HEK293 (cell line): ENCODE results near the gene KCNAB1.

ENCODE experiments used
- BCL11B ChIP-seq: fragments of 450-650 bp; formaldehyde crosslinking; IDR thresholded peaks from 2 replicates; pipeline ENCODE4 v1.5.1; 2016; ENCODE audit warnings: low read depth, missing biosample characterization, missing genetic modification characterization
- GLIS1 ChIP-seq: fragments of 450-650 bp; formaldehyde crosslinking; IDR thresholded peaks from 2 replicates; pipeline ENCODE4 v1.5.1; 2016; ENCODE audit warnings: missing biosample characterization, missing genetic modification characterization
- HOXD13 ChIP-seq: sonication (generic); formaldehyde crosslinking; IDR thresholded peaks from 2 replicates; pipeline ENCODE4 v1.8.0; 2022; ENCODE audit warnings: missing genetic modification reagents, borderline replicate concordance
- KLF1 ChIP-seq: fragments of 450-650 bp; formaldehyde crosslinking; IDR thresholded peaks from 2 replicates; pipeline ENCODE4 v1.5.1; 2016; ENCODE audit warnings: missing biosample characterization, missing genetic modification characterization
- KLF10 ChIP-seq: fragments of 450-650 bp; IDR thresholded peaks from 2 replicates; pipeline ENCODE4 v1.5.1; 2018; ENCODE audit warnings: missing biosample characterization, mild to moderate bottlenecking, missing genetic modification characterization
- SP2 ChIP-seq: fragments of 450-650 bp; formaldehyde crosslinking; IDR thresholded peaks from 2 replicates; pipeline ENCODE4 v1.5.1; 2016; ENCODE audit warnings: missing biosample characterization, missing genetic modification characterization
- SP3 ChIP-seq: fragments of 450-650 bp; formaldehyde crosslinking; IDR thresholded peaks from 2 replicates; pipeline ENCODE4 v1.5.1; 2016; ENCODE audit warnings: missing biosample characterization, missing genetic modification characterization
- ZBTB44 ChIP-seq: fragments of 450-650 bp; IDR thresholded peaks from 2 replicates; pipeline ENCODE4 v1.5.1; 2018; ENCODE audit warnings: missing biosample characterization, mild to moderate bottlenecking, missing genetic modification characterization
- ZBTB49 ChIP-seq: fragments of 450-650 bp; formaldehyde crosslinking; IDR thresholded peaks from 2 replicates; pipeline ENCODE4 v1.5.1; 2016; ENCODE audit warnings: missing biosample characterization, missing genetic modification characterization, low read depth
- ZEB2 ChIP-seq: fragments of 450-650 bp; formaldehyde crosslinking; IDR thresholded peaks from 2 replicates; pipeline ENCODE4 v1.5.1; 2016; ENCODE audit warnings: missing biosample characterization, missing genetic modification characterization
- ZNF10 ChIP-seq: fragments of 450-650 bp; formaldehyde crosslinking; IDR thresholded peaks from 2 replicates; pipeline ENCODE4 v1.5.1; 2017; ENCODE audit warnings: missing biosample characterization, missing genetic modification characterization
- ZNF132 ChIP-seq: fragments of 450-650 bp; formaldehyde crosslinking; IDR thresholded peaks from 2 replicates; pipeline ENCODE4 v1.5.1; 2017; ENCODE audit warnings: missing biosample characterization, missing genetic modification characterization, borderline replicate concordance
- ZNF184 ChIP-seq: fragments of 450-650 bp; IDR thresholded peaks from 2 replicates; pipeline ENCODE4 v1.5.1; 2018; ENCODE audit warnings: missing biosample characterization, mild to moderate bottlenecking, missing genetic modification characterization
- ZNF2 ChIP-seq: fragments of 450-650 bp; formaldehyde crosslinking; IDR thresholded peaks from 2 replicates; pipeline ENCODE4 v1.5.1; 2016; ENCODE audit warnings: missing biosample characterization, missing genetic modification characterization
- ZNF311 ChIP-seq: fragments of 450-650 bp; formaldehyde crosslinking; IDR thresholded peaks from 2 replicates; pipeline ENCODE4 v1.5.1; 2017; ENCODE audit warnings: missing biosample characterization, missing genetic modification characterization, borderline replicate concordance
- ZNF362 ChIP-seq: fragments of 450-650 bp; formaldehyde crosslinking; IDR thresholded peaks from 2 replicates; pipeline ENCODE4 v1.5.1; 2016; ENCODE audit warnings: missing biosample characterization, missing genetic modification characterization
- ZNF366 ChIP-seq: fragments of 450-650 bp; formaldehyde crosslinking; conservative IDR thresholded peaks from 2 replicates; pipeline ENCODE4 v1.5.1; 2016; ENCODE audit warnings: missing biosample characterization, missing genetic modification characterization
- ZNF394 ChIP-seq: fragments of 450-650 bp; formaldehyde crosslinking; IDR thresholded peaks from 2 replicates; pipeline ENCODE4 v1.5.1; 2016; ENCODE audit warnings: missing biosample characterization, missing genetic modification characterization, mild to moderate bottlenecking, moderate library complexity, borderline replicate concordance
- ZNF514 ChIP-seq: fragments of 450-650 bp; formaldehyde crosslinking; IDR thresholded peaks from 2 replicates; pipeline ENCODE4 v1.5.1; 2016; ENCODE audit warnings: missing biosample characterization, missing genetic modification characterization
- ZNF529 ChIP-seq: fragments of 450-650 bp; formaldehyde crosslinking; IDR thresholded peaks from 2 replicates; pipeline ENCODE4 v1.5.1; 2017; ENCODE audit warnings: missing genetic modification characterization, missing biosample characterization; ENCODE audit not compliant: insufficient replicate concordance
- ZNF530 ChIP-seq: fragments of 450-650 bp; formaldehyde crosslinking; IDR thresholded peaks from 2 replicates; pipeline ENCODE4 v1.5.1; 2016; ENCODE audit warnings: low read depth, missing biosample characterization, missing genetic modification characterization
- ZNF544 ChIP-seq: fragments of 450-650 bp; formaldehyde crosslinking; IDR thresholded peaks from 2 replicates; pipeline ENCODE4 v1.5.0; 2017; ENCODE audit warnings: missing biosample characterization, missing genetic modification characterization
- ZNF555 ChIP-seq: fragments of 450-650 bp; formaldehyde crosslinking; conservative IDR thresholded peaks from 2 replicates; pipeline ENCODE4 v1.5.1; 2017; ENCODE audit warnings: missing biosample characterization, mild to moderate bottlenecking, missing genetic modification characterization, inconsistent platforms
- ZNF585B ChIP-seq: fragments of 450-650 bp; formaldehyde crosslinking; IDR thresholded peaks from 2 replicates; pipeline ENCODE4 v1.5.1; 2016; ENCODE audit warnings: missing biosample characterization, missing genetic modification characterization
- ZNF600 ChIP-seq: fragments of 450-650 bp; formaldehyde crosslinking; IDR thresholded peaks from 2 replicates; pipeline ENCODE4 v1.5.1; 2016; ENCODE audit warnings: missing biosample characterization, missing genetic modification characterization
- ZNF670 ChIP-seq: fragments of 450-650 bp; formaldehyde crosslinking; IDR thresholded peaks from 2 replicates; pipeline ENCODE4 v1.5.1; 2016; ENCODE audit warnings: missing biosample characterization, missing genetic modification characterization, low read depth
- ZNF692 ChIP-seq: fragments of 450-650 bp; formaldehyde crosslinking; IDR thresholded peaks from 2 replicates; pipeline ENCODE4 v1.5.1; 2016; ENCODE audit warnings: missing biosample characterization, missing genetic modification characterization
- ZNF843 ChIP-seq: fragments of 450-650 bp; formaldehyde crosslinking; IDR thresholded peaks from 2 replicates; pipeline ENCODE4 v1.5.1; 2016; ENCODE audit warnings: missing biosample characterization, missing genetic modification characterization
- TF ChIP-seq, protein P1 (sequence below): IDR thresholded peaks from 2 replicates; pipeline ENCODE4 v1.6.1; 2011; ENCODE audit warnings: mild to moderate bottlenecking, low read depth, low read length, borderline replicate concordance
- TF ChIP-seq, protein P2 (sequence below): fragments of 450-650 bp; formaldehyde crosslinking; IDR thresholded peaks from 2 replicates; pipeline ENCODE4 v1.5.0; 2017; ENCODE audit warnings: missing biosample characterization, missing genetic modification characterization, borderline replicate concordance

Gene KCNAB1

GRCh38 chr3:156218353-156218744 is 98.0 kb downstream of the KCNAB1 start (continued):
- no peak for TF ChIP-seq BCL11B
- no peak for TF ChIP-seq ZBTB44
- 0 out of 2 replicates have a peak, but pooled peaks have one; percentile 27 for TF ChIP-seq ZEB2 (tag by site-specific recombination)
- TF ChIP-seq SP2, result no peak
- no peak for TF ChIP-seq KLF1 (tag by site-specific recombination)
- no peak for TF ChIP-seq ZNF585B (tag by site-specific recombination)
- TF ChIP-seq ZNF311, result no peak
- TF ChIP-seq ZNF184 (tag by site-specific recombination), result no peak
- TF ChIP-seq KLF10 (tag by site-specific recombination), result no peak
- no peak for TF ChIP-seq ZBTB49 (tag by site-specific recombination)
- TF ChIP-seq HOXD13 (CRISPR knock-in tag), result no peak
- peak; percentile 69; the same call in 1 of the 2 replicates for TF ChIP-seq ZNF10 (tag by site-specific recombination)
- no peak for TF ChIP-seq SP3 (tag by site-specific recombination)
- TF ChIP-seq, protein P1, sequence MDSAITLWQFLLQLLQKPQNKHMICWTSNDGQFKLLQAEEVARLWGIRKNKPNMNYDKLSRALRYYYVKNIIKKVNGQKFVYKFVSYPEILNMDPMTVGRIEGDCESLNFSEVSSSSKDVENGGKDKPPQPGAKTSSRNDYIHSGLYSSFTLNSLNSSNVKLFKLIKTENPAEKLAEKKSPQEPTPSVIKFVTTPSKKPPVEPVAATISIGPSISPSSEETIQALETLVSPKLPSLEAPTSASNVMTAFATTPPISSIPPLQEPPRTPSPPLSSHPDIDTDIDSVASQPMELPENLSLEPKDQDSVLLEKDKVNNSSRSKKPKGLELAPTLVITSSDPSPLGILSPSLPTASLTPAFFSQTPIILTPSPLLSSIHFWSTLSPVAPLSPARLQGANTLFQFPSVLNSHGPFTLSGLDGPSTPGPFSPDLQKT, result no peak
- peak; percentile 66 for TF ChIP-seq GLIS1 (tag by site-specific recombination)
- TF ChIP-seq ZNF530 (tag by site-specific recombination), result no peak
- TF ChIP-seq ZNF670 (tag by site-specific recombination), result no peak
- peak; percentile 53; the same call in 1 of the 2 replicates for TF ChIP-seq ZNF600
- TF ChIP-seq ZNF366 (tag by site-specific recombination), result 0 out of 2 replicates have a peak, but pooled peaks have one; percentile 24
- no peak for TF ChIP-seq ZNF394
- TF ChIP-seq ZNF529 (tag by site-specific recombination), result no peak
- TF ChIP-seq ZNF2, result no peak
- TF ChIP-seq ZNF555 (tag by site-specific recombination), result no peak
- no peak for TF ChIP-seq ZNF544 (tag by site-specific recombination)
- TF ChIP-seq ZNF514 (tag by site-specific recombination), result no peak
- TF ChIP-seq ZNF132, result no peak
- TF ChIP-seq ZNF692 (tag by site-specific recombination), result no peak
- TF ChIP-seq, protein P2, sequence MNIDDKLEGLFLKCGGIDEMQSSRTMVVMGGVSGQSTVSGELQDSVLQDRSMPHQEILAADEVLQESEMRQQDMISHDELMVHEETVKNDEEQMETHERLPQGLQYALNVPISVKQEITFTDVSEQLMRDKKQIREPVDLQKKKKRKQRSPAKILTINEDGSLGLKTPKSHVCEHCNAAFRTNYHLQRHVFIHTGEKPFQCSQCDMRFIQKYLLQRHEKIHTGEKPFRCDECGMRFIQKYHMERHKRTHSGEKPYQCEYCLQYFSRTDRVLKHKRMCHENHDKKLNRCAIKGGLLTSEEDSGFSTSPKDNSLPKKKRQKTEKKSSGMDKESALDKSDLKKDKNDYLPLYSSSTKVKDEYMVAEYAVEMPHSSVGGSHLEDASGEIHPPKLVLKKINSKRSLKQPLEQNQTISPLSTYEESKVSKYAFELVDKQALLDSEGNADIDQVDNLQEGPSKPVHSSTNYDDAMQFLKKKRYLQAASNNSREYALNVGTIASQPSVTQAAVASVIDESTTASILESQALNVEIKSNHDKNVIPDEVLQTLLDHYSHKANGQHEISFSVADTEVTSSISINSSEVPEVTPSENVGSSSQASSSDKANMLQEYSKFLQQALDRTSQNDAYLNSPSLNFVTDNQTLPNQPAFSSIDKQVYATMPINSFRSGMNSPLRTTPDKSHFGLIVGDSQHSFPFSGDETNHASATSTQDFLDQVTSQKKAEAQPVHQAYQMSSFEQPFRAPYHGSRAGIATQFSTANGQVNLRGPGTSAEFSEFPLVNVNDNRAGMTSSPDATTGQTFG (tag by site-specific recombination), result no peak
- no peak for TF ChIP-seq ZNF843 (tag by site-specific recombination)
- TF ChIP-seq ZNF362 (tag by site-specific recombination), result no peak
